ENCODE results near the gene KCNH2. TPM values are rescaled to one million over a fixed set of nuclear protein-coding genes. Genes with fewer than 3 reads are reported as not detected.

KCNH2 gene
- total RNA-seq, 1 donor from 2014 or later = 2.3 TPM

- no peak for DNase-seq (ENCODE audit: low read depth)
Observed at GRCh38 chr7:150974468-150975391, 3.4 kb downstream of the KCNH2 start.

GRCh38 chr7:150973571-150974451, 4.3 kb downstream of the KCNH2 start:
- no peak for DNase-seq (ENCODE audit: low read depth)

- DNase-seq (ENCODE audit: low read depth) = no peak
Observed at GRCh38 chr7:150972741-150973140, 5.4 kb downstream of the KCNH2 start.

- no peak for DNase-seq (ENCODE audit: low read depth)
Observed at GRCh38 chr7:150972023-150972468, 6.1 kb downstream of the KCNH2 start.

GRCh38 chr7:150971242-150972022, 6.7 kb downstream of the KCNH2 start:
- DNase-seq (ENCODE audit: low read depth) = no peak

- DNase-seq (ENCODE audit: low read depth) = no peak
Observed at GRCh38 chr7:150970424-150970823, 7.7 kb downstream of the KCNH2 start.

- DNase-seq (ENCODE audit: low read depth) = no peak
Observed at GRCh38 chr7:150969475-150969874, 8.6 kb downstream of the KCNH2 start.

GRCh38 chr7:150968734-150969372, 9.3 kb downstream of the KCNH2 start:
- DNase-seq (ENCODE audit: low read depth) = no peak

- no peak for DNase-seq (ENCODE audit: low read depth)
Observed at GRCh38 chr7:150968056-150968733, 9.9 kb downstream of the KCNH2 start.

GRCh38 chr7:150967349-150967748, 10.8 kb downstream of the KCNH2 start:
- no peak for DNase-seq (ENCODE audit: low read depth)

- DNase-seq (ENCODE audit: low read depth) = no peak
Observed at GRCh38 chr7:150966002-150966401, 12.1 kb downstream of the KCNH2 start.

- DNase-seq (ENCODE audit: low read depth) = no peak
Observed at GRCh38 chr7:150965273-150965830, 12.8 kb downstream of the KCNH2 start.

- DNase-seq (ENCODE audit: low read depth) = no peak
Observed at GRCh38 chr7:150964593-150965111, 13.5 kb downstream of the KCNH2 start.

GRCh38 chr7:150963707-150964559, 14.2 kb downstream of the KCNH2 start:
- DNase-seq (ENCODE audit: low read depth) = no peak

GRCh38 chr7:150962553-150963399, 15.3 kb downstream of the KCNH2 start:
- no peak for DNase-seq (ENCODE audit: low read depth)

GRCh38 chr7:150962290-150962552, 15.9 kb downstream of the KCNH2 start:
- no peak for DNase-seq (ENCODE audit: low read depth)

GRCh38 chr7:150961510-150962289, 16.4 kb downstream of the KCNH2 start:
- DNase-seq (ENCODE audit: low read depth) = no peak

Measured in renal cortical epithelial cell (primary cell).